ENCODE results near the gene NPLOC4.

NPLOC4 gene

DNA sequence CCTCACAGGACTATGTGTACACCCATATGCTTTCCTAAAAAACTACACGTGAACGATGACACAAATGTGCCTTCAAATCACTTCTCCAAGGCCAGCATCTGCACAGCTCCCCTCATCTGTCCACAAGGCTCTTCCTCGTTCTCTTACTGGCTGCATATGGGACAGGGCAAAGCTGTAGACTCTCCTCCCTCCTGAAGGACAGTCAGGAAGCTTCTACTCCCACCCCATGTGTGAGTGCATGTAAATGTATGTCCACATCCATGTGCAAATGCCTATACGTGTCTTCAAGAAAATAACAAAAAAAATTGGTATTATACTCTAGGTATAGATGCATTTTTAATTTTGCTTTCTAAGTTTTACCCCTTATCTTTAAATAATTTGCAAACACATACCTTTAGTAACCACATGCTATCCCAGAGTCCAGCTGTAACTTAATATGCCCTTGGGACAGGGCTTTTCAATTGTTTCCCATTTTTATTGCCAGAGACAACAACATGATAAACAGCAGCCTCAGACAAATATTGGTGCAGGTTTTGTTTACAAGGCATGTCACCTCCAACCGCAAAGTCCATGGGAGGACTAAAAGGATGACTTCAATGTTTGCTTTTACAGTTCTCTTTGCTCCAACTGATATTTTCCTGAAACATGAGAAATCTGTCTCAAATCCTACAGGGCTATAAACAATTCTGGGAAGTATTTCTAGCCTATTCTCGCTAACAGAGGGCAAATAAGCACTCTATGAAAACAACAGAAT lies 53.1 kb downstream of the NPLOC4 start:
- no peak for DNase-seq (ENCODE audit: low spot score)

DNA sequence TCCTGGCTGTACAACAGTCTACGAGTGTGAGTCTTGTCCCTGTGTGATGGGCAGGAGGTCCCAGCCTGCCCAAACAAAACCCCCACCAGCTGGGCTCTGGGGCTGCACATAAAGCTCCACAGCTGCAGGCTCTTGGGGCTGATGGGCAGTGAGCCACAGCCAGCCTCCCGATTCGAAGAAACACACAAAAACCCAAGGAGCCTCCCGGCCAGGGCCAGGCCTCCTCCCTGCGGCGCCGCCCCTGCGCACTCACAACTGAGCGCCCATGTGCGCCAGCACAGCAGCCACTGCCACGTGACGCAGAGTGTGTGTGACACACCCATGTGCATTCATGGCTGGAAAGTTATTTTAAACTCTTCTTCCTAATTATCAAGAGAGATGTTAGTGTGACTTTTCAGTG lies 54.2 kb downstream of the NPLOC4 start:
- no peak for DNase-seq (ENCODE audit: low spot score)

- no peak for DNase-seq (ENCODE audit: low spot score)
Measured at GRCh38 chr17:81582341-81582740, 54.6 kb downstream of the NPLOC4 start.

GRCh38 chr17:81581758-81582157 lies 55.2 kb downstream of the NPLOC4 start:
- DNase-seq (ENCODE audit: low spot score), result no peak

DNA sequence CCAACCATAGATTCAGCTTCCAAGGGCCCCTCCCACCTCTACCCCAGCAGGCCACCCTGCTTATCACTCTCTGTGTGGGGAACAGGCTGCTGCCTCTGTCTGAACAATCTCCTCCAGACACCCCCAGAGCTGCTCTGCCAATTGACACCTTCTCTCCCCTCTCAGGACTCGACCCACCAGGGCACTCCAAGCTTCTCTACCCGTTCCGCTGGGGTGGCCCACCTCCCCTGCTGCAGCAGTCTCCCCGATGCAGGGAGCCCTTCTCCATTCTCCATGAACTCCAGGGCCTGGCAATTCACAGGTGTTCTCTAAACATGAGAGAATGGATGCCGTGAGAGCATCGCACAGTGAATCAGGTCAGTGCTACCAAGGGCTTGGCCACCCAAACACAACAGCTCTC lies 56.4 kb downstream of the NPLOC4 start:
- DNase-seq (ENCODE audit: low spot score), result no peak

DNA sequence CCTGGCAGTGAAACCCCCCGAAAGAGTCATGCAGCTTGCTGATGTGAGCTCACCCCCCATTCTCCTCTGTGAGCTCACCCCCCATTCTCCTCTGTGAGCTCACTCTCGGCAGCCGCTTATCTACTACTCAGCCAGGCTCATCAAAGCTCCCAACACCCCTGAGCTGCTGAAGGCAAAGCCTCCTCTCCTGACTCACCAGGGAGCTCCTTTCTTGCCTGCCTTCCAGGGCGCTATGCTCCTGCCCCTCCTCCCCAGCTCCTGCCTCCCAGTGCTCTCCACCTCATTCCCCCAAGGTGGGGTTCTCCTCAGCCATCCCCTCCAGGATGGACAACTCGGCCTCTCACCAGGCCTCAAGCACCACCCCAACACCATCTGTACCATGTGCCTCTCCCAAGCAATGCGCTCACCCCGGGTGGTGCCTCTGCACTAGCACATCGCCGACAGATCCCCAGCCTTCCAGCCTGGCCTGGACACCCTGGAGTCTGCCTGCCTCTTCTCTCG lies 57.0 kb downstream of the NPLOC4 start:
- no peak for DNase-seq (ENCODE audit: low spot score)

DNA sequence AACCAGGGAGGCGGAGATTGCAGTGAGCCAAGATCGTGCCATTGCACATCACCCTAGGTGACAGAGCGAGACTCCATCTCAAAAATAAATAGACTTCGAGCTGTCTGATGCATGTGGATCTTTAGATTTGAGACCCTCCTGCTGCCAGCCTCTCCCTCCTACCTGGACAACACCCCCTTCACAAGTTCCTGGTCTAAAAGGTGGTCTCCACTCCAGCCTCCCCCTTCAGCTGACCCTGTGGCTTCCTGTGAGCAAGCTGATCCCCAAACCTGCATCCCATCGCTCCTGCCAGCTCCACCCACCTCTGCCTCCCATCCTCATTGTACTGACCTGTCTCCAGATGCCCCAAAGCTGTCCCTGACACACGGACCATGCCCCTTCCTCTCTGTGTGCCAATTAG lies 57.6 kb downstream of the NPLOC4 start:
- DNase-seq (ENCODE audit: low spot score), result no peak

GRCh38 chr17:81578561-81579225 lies 58.2 kb downstream of the NPLOC4 start:
- DNase-seq (ENCODE audit: low spot score), result no peak

DNA sequence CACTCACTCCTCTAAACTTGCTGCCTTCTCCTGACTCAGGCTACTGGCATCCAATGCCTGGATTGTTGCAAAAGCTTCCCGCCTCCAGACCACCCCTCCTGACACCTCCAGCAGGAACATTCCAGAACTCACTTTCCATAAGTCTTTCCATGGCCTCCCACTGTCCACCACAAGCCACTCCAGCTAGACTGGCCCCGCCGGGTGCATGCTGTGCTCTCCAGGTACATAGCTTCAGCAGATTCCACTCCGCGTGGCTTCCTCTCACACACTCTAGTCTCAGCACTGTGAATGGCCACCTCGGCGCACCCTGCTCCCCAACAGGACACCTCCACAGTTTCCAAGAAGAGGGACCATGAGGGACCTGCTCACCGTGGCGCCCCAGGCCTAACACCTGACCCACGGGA lies 58.9 kb downstream of the NPLOC4 start:
- DNase-seq (ENCODE audit: low spot score), result no peak

GRCh38 chr17:81577278-81578000 lies 59.5 kb downstream of the NPLOC4 start:
- DNase-seq (ENCODE audit: low spot score), result no peak

GRCh38 chr17:81576621-81577277 lies 60.2 kb downstream of the NPLOC4 start:
- no peak for DNase-seq (ENCODE audit: low spot score)

DNA sequence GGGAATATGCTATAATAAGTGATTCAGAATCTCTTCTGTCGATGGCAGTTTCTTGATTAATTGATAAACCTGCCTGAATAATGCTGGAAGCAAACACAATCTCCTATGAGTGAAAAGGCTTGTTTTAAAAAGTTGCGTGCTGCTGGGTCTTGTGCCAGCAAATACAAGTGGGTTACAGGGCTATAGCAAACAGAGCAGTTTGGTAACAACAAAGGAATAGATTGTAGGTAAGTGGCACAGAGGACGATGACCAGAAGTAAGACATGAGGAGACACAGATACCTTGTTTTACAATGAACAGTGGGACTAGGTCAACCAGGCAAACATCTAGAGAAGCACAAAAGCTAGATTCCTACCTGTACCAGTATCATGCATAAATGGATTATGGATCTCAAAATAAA lies 61.1 kb downstream of the NPLOC4 start:
- DNase-seq (ENCODE audit: low spot score), result no peak

GRCh38 chr17:81574643-81574956 lies 62.3 kb downstream of the NPLOC4 start:
- DNase-seq (ENCODE audit: low spot score), result no peak

- no peak for DNase-seq (ENCODE audit: low spot score)
Measured at GRCh38 chr17:81573794-81574642, 62.9 kb downstream of the NPLOC4 start.

GRCh38 chr17:81572563-81573168 lies 64.2 kb downstream of the NPLOC4 start:
- DNase-seq (ENCODE audit: low spot score), result no peak

- no peak for DNase-seq (ENCODE audit: low spot score)
Measured at GRCh38 chr17:81570964-81571363, 65.9 kb downstream of the NPLOC4 start.

- no peak for DNase-seq (ENCODE audit: low spot score)
Measured at GRCh38 chr17:81569986-81570514, 66.9 kb downstream of the NPLOC4 start.

GRCh38 chr17:81568416-81568815 lies 68.5 kb downstream of the NPLOC4 start:
- DNase-seq (ENCODE audit: low spot score), result no peak

- no peak for DNase-seq (ENCODE audit: low spot score)
Measured at GRCh38 chr17:81567191-81567590, 69.7 kb downstream of the NPLOC4 start.

DNA sequence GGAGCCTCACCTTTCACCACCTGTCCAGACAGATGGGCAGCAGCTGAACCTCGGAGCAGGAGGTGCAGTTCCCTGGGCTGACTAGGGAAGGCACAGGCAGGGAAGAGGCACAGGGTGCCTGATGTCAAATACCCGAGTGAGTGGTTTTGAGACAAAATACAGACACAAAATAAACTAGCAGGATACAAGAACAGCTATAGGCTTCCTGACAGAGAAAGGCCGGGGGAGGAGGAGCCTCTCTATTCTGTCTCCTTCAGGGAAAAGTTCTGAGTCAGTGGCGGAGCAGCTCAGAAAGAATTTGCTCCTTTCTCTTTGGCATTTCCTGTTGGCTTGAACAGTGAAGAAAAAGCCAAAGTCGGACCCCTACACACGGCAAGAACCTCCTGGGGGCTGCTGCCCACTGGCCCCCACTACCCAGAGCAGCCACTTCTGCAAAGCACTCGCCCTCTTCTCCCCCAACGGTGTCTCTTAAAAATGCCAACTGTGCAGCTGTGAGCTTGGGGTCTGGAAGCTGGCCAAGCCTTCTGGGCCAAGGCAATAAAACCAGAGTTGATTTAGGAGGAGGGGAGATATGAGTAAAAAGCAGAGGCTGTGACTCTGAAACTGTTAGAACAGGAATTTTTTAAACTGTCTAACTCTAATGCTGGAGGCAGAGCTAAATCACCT lies 70.3 kb downstream of the NPLOC4 start:
- DNase-seq (ENCODE audit: low spot score), result no peak
